Measurements from ENCODE around the gene HBS1L. TPM values are rescaled to one million over a fixed set of nuclear protein-coding genes. Genes with fewer than 3 reads are reported as not detected.
A peak's percentile ranks its signal among the peaks of the same experiment; 100 is the strongest.

HBS1L gene
- total and polyA plus RNA-seq, 10 of the 15 experiments (the other 5 are each of a cell fraction or from before 2014, with no cell fraction given) = 58.7 to 142 (median 78.8) TPM

DNA sequence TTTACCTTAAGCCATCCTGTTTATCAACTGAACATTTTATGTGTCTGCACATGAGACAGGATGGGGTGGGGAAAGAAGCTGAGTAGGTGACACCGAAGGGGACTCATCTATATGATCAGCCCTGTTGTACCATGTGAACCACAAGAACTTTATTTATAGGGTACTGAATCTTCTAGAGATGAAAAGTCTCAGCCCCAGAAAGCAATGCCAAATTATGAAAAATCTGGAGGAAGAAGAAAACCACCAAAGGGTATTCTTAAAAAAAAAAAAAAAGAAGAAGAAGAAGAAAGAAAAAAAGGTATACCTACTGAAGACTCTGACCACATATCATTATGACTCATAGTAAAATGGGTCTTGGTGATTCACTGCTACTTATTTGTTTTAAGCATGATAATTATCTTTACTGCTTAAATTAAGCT, 39.8 kb upstream of the HBS1L start (continued):
- TF ChIP-seq, protein P1, sequence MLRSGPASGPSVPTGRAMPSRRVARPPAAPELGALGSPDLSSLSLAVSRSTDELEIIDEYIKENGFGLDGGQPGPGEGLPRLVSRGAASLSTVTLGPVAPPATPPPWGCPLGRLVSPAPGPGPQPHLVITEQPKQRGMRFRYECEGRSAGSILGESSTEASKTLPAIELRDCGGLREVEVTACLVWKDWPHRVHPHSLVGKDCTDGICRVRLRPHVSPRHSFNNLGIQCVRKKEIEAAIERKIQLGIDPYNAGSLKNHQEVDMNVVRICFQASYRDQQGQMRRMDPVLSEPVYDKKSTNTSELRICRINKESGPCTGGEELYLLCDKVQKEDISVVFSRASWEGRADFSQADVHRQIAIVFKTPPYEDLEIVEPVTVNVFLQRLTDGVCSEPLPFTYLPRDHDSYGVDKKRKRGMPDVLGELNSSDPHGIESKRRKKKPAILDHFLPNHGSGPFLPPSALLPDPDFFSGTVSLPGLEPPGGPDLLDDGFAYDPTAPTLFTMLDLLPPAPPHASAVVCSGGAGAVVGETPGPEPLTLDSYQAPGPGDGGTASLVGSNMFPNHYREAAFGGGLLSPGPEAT (IDR thresholded peaks at IDR 0.05; ENCODE audit: low read depth) = peak; percentile 40; the same call in 1 of the 2 replicates
- no peak for TF ChIP-seq FOXM1 (IDR thresholded peaks at IDR 0.05; ENCODE audit: low read depth, low read length)
- no peak for TF ChIP-seq SMAD1 (IDR thresholded peaks at IDR 0.05; ENCODE audit: low read depth, partially characterized antibody)
- TF ChIP-seq MTA2 (IDR thresholded peaks at IDR 0.05; ENCODE audit: low read depth) = peak; percentile 67
- TF ChIP-seq SIX5 (IDR thresholded peaks at IDR 0.05; ENCODE audit: low read depth, low read length, severe bottlenecking) = no peak
- 0 out of 2 replicates have a peak, but pooled peaks have one; percentile 28 for TF ChIP-seq MTA3 (IDR thresholded peaks at IDR 0.05; ENCODE audit: borderline replicate concordance, low read length)

DNA sequence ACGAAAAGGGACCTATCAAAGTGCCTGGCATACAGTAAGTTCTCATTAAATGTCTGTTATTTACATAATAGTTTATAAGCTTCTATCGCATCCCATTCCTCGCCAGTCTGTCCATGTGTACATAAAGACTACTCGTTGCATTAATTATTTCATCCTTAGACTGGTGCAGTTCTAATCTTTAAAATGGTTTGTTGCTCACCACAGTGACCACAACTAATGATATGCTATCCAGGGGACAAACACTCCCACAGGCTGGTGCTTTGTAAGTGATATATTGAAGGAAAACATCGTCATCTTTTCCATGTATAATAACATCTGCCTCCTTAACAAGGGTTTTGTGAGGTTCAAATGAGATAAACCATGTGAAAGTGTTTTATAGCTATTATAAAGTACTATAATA, 39.0 kb upstream of the HBS1L start:
- DNase-seq (ENCODE audit: low read depth, low spot score) = no peak
- H2AFZ ChIP-seq (ENCODE audit: control insufficient read depth, low read depth, low read length) = no peak overlapping the region
- intact Hi-C loops (cut with micrococcal nuclease; ENCODE audit: unreplicated experiment) (no loop called here), in situ Hi-C loops (cut with MboI) (no loop called here)
- ChIA-PET RAD21 (ENCODE audit: unreplicated experiment) (interaction anchor here (1.0 to 1.9 kb wide), 5 partner anchors 8 to 86 kb away, joined by 4 to 6 read pairs (median 4); no protein-coding TSS in a partner anchor), POLR2A (interaction anchor here (0.5 to 1.0 kb wide), 4 partner anchors 9 to 51 kb away, joined by 3 to 5 read pairs (median 4); no protein-coding TSS in a partner anchor), SMC1A (ENCODE audit: uncharacterized antibody, unreplicated experiment) (interaction anchor here (0.5 to 4.7 kb wide), 12 partner anchors 8 to 153 kb away, joined by 3 to 29 read pairs (median 4); no protein-coding TSS in a partner anchor), CTCF (interaction anchor here (1.1 to 2.8 kb wide), 6 partner anchors 8 to 90 kb away, joined by 3 to 8 read pairs (median 4); partner anchors contain the start of gene HBS1L)
- no peak overlapping the region for H3K4me2 ChIP-seq (ENCODE audit: control insufficient read depth, insufficient read depth)
- no peaks in the 10 kb centered on the region for H3K79me2 ChIP-seq (ENCODE audit: control insufficient read depth, insufficient read depth, low read length)
- no peaks in the 10 kb centered on the region for H3K36me3 ChIP-seq (ENCODE audit: control insufficient read depth in 2 of 2, insufficient read depth in 2 of 2, low read length in 1 of 2)
- WGBS (ENCODE audit: insufficient coverage, insufficient replicate concordance, low lambda C conversion rate, missing lambda C conversion rate) = 82% methylated on average over 5 of the region's 5 CpGs
- H4K20me1 ChIP-seq (ENCODE audit: control insufficient read depth, insufficient read depth) = no peaks in the 10 kb centered on the region
- FAIRE-seq = no peak
- no peaks in the 10 kb centered on the region for H3K9me3 ChIP-seq (replicated peaks; ENCODE audit: control insufficient read depth, insufficient read depth, low read length)
- no peak overlapping the region for H3K27ac ChIP-seq (ENCODE audit: control insufficient read depth, insufficient read depth)
- H3K4me1 ChIP-seq (ENCODE audit: control insufficient read depth, insufficient read depth, low read length) = peaks cover 18% of the 10 kb centered on the region
- H3K4me3 ChIP-seq = no peak overlapping the region
- no peak for ATAC-seq
- no peaks in the 10 kb centered on the region; a peak in 1 of 4 replicates for H3K27me3 ChIP-seq (replicated peaks in 1 of 2; ENCODE audit: control insufficient read depth in 2 of 2, insufficient read depth in 2 of 2, low read length in 1 of 2)
- no TSS peak for BruUV-seq (replicated peaks)
- no peak overlapping the region for H3K9ac ChIP-seq (ENCODE audit: control insufficient read depth, insufficient read depth, low read length)
- TF ChIP-seq PAX5 (IDR thresholded peaks at IDR 0.05; ENCODE audit: borderline replicate concordance, low read depth, low read length) (no peak), IRF4 (IDR thresholded peaks at IDR 0.05; ENCODE audit: low read depth, low read length) (no peak), LARP7 (IDR thresholded peaks at IDR 0.05) (no peak), EGR1 (IDR thresholded peaks at IDR 0.05; ENCODE audit: borderline replicate concordance in 1 of 2, low read depth in 2 of 2, low read length in 2 of 2) (no peak), MEF2B (IDR thresholded peaks at IDR 0.05; ENCODE audit: partially characterized antibody, poor library complexity, severe bottlenecking) (no peak), CHD2 (IDR thresholded peaks at IDR 0.05; ENCODE audit: borderline replicate concordance, low read depth, low read length) (no peak), MTA2 (IDR thresholded peaks at IDR 0.05; ENCODE audit: low read depth) (no peak), SMC3 (IDR thresholded peaks at IDR 0.05; ENCODE audit: borderline replicate concordance, low read length) (no peak)
- TF ChIP-seq, protein P2, sequence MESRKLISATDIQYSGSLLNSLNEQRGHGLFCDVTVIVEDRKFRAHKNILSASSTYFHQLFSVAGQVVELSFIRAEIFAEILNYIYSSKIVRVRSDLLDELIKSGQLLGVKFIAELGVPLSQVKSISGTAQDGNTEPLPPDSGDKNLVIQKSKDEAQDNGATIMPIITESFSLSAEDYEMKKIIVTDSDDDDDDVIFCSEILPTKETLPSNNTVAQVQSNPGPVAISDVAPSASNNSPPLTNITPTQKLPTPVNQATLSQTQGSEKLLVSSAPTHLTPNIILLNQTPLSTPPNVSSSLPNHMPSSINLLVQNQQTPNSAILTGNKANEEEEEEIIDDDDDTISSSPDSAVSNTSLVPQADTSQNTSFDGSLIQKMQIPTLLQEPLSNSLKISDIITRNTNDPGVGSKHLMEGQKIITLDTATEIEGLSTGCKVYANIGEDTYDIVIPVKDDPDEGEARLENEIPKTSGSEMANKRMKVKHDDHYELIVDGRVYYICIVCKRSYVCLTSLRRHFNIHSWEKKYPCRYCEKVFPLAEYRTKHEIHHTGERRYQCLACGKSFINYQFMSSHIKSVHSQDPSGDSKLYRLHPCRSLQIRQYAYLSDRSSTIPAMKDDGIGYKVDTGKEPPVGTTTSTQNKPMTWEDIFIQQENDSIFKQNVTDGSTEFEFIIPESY (IDR thresholded peaks at IDR 0.05) = no peak
- TF ChIP-seq, protein P3, sequence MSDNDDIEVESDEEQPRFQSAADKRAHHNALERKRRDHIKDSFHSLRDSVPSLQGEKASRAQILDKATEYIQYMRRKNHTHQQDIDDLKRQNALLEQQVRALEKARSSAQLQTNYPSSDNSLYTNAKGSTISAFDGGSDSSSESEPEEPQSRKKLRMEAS (IDR thresholded peaks at IDR 0.05; ENCODE audit: low read depth, low read length) = no peak
- TF ChIP-seq, protein P4, sequence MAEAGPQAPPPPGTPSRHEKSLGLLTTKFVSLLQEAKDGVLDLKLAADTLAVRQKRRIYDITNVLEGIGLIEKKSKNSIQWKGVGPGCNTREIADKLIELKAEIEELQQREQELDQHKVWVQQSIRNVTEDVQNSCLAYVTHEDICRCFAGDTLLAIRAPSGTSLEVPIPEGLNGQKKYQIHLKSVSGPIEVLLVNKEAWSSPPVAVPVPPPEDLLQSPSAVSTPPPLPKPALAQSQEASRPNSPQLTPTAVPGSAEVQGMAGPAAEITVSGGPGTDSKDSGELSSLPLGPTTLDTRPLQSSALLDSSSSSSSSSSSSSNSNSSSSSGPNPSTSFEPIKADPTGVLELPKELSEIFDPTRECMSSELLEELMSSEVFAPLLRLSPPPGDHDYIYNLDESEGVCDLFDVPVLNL (IDR thresholded peaks at IDR 0.05; ENCODE audit: low read depth, low read length) = no peak
- TF ChIP-seq, protein P5, sequence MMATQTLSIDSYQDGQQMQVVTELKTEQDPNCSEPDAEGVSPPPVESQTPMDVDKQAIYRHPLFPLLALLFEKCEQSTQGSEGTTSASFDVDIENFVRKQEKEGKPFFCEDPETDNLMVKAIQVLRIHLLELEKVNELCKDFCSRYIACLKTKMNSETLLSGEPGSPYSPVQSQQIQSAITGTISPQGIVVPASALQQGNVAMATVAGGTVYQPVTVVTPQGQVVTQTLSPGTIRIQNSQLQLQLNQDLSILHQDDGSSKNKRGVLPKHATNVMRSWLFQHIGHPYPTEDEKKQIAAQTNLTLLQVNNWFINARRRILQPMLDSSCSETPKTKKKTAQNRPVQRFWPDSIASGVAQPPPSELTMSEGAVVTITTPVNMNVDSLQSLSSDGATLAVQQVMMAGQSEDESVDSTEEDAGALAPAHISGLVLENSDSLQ (IDR thresholded peaks at IDR 0.05) = no peak

All from GM12878 (cell line).